Neural crest cell (in vitro differentiated cells): Measurements from ENCODE around the gene PRKCE. TPM values are rescaled to one million over a fixed set of nuclear protein-coding genes. Genes with fewer than 3 reads are reported as not detected.

Experiments
- DNase-seq: peaks from one replicate; pipeline ENCODE4 v3.0.0; 2021; ENCODE audit warnings: low read depth, mixed read lengths, low spot score
- H3K27ac Mint-ChIP-seq: one replicate; pipeline ENCODE4 v1.8.0; 2021; ENCODE audit warnings: mild to moderate bottlenecking, mixed read lengths; ENCODE audit not compliant: unreplicated experiment
- H3K27me3 Mint-ChIP-seq: 2 replicates; pipeline ENCODE4 v1.8.0; 2021; ENCODE audit warnings: low read depth, mild to moderate bottlenecking, mixed read lengths
- H3K36me3 Mint-ChIP-seq: 2 replicates; pipeline ENCODE4 v1.8.0; 2021; ENCODE audit warnings: low read depth, mild to moderate bottlenecking, mixed read lengths
- H3K4me1 Mint-ChIP-seq: 2 replicates; pipeline ENCODE4 v1.8.0; 2021; ENCODE audit warnings: mixed read lengths
- H3K4me3 Mint-ChIP-seq: one replicate; pipeline ENCODE4 v1.8.0; 2021; ENCODE audit warnings: mild to moderate bottlenecking, mixed read lengths
- H3K9me3 Mint-ChIP-seq: 2 replicates; pipeline ENCODE4 v1.8.0; 2021; ENCODE audit warnings: mixed read lengths
- CTCF ChIP-seq: fragments of 200-600 bp; sonication (generic); conservative IDR thresholded peaks from 2 replicates; pipeline ENCODE4 v1.5.0; 2021; ENCODE audit warnings: antibody characterized with exemption, mild to moderate bottlenecking
- total RNA-seq: library from RNA; stranded (reverse); gene quantifications from 2 replicates; pipeline ENCODE4 v1.2.1, GENCODE V29; 2021

PRKCE gene
- total RNA-seq, 1 donor from 2014 or later, result 15.6 TPM

- no peak for DNase-seq
- Mint-ChIP-seq H3K4me3 (no peak overlapping the region), H3K27me3 (no peaks in the 10 kb centered on the region), H3K4me1 (peaks cover 7% of the 10 kb centered on the region), H3K9me3 (no peaks in the 10 kb centered on the region), H3K27ac (no peak overlapping the region), H3K36me3 (no peaks in the 10 kb centered on the region)
- no peak for TF ChIP-seq CTCF
Measured at GRCh38 chr2:46230115-46230571, 578.7 kb downstream of the PRKCE start.

DNA sequence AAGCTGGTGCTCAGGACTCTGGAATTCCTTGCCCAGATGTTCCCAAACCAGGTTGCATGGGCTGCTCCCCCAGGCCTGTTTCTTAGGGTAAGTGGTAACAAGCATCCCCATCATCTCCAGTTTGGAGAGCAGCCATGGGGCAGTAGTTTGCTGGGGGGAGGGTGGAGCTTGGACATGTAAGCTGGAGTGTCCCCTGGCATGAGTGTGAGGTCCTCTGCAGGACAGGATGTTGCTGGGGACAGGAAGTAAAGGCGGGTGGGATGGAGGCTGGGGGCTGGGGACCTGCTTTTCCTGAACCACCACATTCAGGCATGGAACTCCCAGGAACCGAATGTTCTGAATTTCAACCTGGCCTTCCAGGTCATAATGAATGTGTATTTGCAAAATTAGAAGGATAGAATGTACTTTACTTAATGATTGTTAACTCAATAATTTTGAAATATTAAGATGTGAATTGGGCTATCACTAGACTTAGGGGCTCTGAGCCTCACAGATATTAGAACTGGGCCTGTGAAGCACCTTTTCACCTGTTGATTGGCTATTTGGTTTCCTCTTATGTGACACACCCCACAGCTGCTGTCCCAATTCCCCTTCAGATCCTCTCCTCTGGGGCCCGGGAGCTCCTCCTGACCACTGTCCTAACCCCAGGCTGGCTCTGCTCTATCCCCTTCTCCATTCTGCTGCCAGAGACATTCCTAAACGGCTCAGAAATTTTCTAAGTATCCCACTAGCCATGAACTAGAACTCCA is 579.4 kb downstream of the PRKCE start:
- no peaks in the 10 kb centered on the region for H3K9me3 Mint-ChIP-seq
- H3K27me3 Mint-ChIP-seq, result no peaks in the 10 kb centered on the region
- peaks cover 7% of the 10 kb centered on the region for H3K4me1 Mint-ChIP-seq
- H3K27ac Mint-ChIP-seq, result no peak overlapping the region
- H3K4me3 Mint-ChIP-seq, result no peak overlapping the region
- no peaks in the 10 kb centered on the region for H3K36me3 Mint-ChIP-seq
- no peak for DNase-seq
- TF ChIP-seq CTCF, result no peak

DNA sequence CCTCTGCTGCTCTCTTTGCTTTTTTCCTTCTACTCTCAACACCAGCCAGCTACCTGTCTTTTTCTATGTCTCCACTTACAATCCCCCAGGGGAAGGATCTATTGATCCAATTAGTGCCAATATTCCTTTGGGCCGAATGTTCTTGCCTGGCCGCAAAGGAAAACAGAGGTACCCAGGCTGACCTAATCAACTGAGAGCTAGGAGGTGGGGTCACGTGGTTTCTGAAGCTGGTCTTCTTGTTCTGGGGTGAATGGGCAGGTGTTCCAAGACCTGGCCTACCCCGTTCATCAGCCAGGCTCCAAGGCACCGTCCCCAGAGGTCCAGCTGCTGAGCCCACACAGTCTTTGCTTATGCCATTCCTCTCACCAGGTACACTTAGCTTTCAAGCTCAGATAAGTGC is 580.2 kb downstream of the PRKCE start:
- TF ChIP-seq CTCF, result no peak
- no peak overlapping the region for H3K27ac Mint-ChIP-seq
- DNase-seq, result no peak
- no peaks in the 10 kb centered on the region for H3K9me3 Mint-ChIP-seq
- H3K4me3 Mint-ChIP-seq, result no peak overlapping the region
- H3K4me1 Mint-ChIP-seq, result peaks cover 7% of the 10 kb centered on the region
- H3K36me3 Mint-ChIP-seq, result no peaks in the 10 kb centered on the region
- H3K27me3 Mint-ChIP-seq, result no peaks in the 10 kb centered on the region

DNA sequence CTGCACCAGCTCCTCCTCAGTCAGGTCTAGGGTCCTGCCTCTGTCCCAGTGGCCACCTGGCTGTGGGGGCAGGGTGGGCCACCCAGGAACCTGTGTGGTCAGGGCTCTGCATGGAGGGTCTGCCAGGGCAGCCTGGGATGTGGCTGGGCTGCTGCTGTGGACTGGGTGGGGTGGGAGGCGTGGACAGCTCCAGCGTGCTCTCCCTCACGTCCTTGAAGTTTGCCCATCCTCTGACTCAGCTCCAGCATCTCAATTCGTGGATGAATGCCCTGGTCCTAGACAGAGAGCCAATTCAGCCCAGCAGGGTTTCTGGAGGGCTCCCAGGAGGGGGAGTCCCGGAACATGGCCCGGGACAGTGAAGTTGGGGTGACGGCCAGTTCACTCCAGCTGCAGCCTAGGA is 581.4 kb downstream of the PRKCE start:
- Mint-ChIP-seq H3K9me3 (no peaks in the 10 kb centered on the region), H3K4me1 (peaks cover 7% of the 10 kb centered on the region), H3K4me3 (no peak overlapping the region), H3K27ac (no peak overlapping the region), H3K36me3 (no peaks in the 10 kb centered on the region), H3K27me3 (no peaks in the 10 kb centered on the region)
- DNase-seq, result no peak
- TF ChIP-seq CTCF, result no peak

DNA sequence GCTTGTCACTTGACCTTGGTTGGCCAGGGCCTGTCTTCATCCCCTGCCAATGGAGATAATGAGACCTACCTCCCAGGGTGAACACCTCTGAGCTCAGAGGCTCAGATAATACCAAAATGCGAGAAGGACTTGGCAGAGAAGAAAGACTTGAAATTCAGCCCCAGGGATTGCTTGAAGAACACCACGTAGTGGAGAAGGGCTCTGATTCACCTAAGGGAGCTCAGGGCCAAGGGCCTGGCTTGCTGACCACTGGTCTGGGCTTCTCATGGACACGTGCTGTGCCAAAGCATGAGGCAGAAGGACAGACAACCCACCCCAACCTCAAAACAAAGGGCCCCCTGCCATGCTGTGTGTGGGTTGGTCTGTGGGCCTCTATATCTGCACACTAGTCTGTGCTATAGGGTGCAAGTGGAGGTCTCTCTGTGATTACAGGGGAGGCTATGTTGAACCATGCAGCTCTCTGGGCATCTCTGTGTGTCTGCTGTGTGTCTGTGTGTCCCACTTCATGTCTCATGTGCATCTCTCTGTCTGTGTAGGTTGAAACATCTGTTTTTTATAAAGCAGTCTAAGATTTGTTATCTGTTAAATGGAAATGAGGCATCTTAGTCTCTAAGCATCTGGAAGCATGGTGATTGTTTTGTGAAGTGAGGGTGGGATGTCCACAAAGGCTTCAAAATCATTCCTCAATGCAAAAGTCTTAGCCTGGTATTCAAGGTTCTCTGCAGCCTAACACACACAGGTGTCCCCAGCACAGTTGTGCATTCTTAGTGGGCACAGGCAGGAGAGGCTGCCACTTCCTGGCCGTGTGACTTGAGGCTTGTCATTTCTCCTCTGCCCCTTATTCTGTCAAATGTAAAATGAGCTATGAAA is 584.8 kb downstream of the PRKCE start:
- H3K27me3 Mint-ChIP-seq, result no peaks in the 10 kb centered on the region
- no peaks in the 10 kb centered on the region for H3K36me3 Mint-ChIP-seq
- no peak for TF ChIP-seq CTCF
- H3K27ac Mint-ChIP-seq, result no peak overlapping the region
- H3K4me1 Mint-ChIP-seq, result no peaks in the 10 kb centered on the region
- H3K4me3 Mint-ChIP-seq, result no peak overlapping the region
- H3K9me3 Mint-ChIP-seq, result peaks cover 2% of the 10 kb centered on the region
- no peak for DNase-seq
